Measurements from ENCODE around the gene ALDH1L1. TPM values are rescaled to one million over a fixed set of nuclear protein-coding genes. Genes with fewer than 3 reads are reported as not detected.
A peak's percentile ranks its signal among the peaks of the same experiment; 100 is the strongest.

Gene ALDH1L1
- total RNA-seq, 1 donor = under 0.01 TPM

DNA sequence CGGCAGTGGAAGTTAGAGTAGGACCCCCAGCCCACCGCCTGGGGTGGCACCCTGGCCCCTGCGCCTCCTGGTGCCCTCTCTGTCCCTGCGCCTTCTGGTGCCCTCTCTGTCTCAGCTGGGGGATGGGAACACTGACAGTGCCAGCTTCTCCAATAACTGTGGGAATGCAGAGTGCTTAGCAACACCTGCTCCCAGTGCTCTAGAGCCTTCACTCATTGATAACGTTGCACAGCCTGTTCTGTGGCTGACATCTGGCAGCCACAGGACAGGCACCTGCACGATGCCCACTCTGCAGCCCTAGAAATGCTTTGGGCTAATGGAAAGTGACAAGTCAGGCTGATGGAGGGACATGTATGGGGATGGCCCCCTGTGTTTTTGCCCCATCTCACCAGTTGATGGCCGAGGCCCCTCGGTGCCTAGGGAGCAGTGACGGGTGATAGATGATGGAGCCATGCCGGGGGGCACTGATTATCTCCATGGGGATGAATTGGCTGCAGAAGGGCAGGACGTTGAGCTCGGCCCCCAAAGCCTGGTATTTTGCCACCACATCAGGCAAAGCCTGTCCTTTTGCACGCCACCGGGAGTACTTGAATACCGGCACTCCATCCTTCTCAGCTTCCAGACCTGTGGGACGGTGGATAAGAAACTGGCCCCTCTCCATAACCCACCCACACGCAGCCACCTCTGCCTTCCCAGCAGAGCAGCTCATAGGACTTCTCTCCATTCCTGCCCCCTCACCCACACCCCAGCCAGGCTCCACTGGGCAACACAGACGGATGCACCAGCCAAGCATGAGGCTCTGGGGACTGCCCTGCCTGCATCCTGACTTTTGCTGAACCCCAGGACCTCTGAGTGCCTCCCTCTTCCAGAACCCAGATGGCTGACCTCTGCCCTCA, 22.1 kb downstream of the ALDH1L1 start:
- no peak overlapping the region for H3K27ac ChIP-seq (ENCODE audit: low read depth, low read length)
- no peak overlapping the region for H3K4me2 ChIP-seq (ENCODE audit: insufficient read depth, low read length)
- DNase-seq (ENCODE audit: insufficient read length, low spot score, missing footprints) = peak; percentile 38
- no peak overlapping the region for H2AFZ ChIP-seq (ENCODE audit: low read length)
- H3K4me1 ChIP-seq (ENCODE audit: insufficient read depth, low read length) = no peaks in the 10 kb centered on the region
- H3K27me3 ChIP-seq (ENCODE audit: insufficient read depth, low read length) = peaks cover 21% of the 10 kb centered on the region
- no peaks in the 10 kb centered on the region for H4K20me1 ChIP-seq (ENCODE audit: insufficient read depth, low read length)
- H3K9me3 ChIP-seq (ENCODE audit: low read depth, low read length) = no peaks in the 10 kb centered on the region
- H3K79me2 ChIP-seq (ENCODE audit: insufficient read depth, low read length) = no peaks in the 10 kb centered on the region
- H3K36me3 ChIP-seq (ENCODE audit: insufficient read depth, low read length) = no peaks in the 10 kb centered on the region
- TF ChIP-seq, protein P1, sequence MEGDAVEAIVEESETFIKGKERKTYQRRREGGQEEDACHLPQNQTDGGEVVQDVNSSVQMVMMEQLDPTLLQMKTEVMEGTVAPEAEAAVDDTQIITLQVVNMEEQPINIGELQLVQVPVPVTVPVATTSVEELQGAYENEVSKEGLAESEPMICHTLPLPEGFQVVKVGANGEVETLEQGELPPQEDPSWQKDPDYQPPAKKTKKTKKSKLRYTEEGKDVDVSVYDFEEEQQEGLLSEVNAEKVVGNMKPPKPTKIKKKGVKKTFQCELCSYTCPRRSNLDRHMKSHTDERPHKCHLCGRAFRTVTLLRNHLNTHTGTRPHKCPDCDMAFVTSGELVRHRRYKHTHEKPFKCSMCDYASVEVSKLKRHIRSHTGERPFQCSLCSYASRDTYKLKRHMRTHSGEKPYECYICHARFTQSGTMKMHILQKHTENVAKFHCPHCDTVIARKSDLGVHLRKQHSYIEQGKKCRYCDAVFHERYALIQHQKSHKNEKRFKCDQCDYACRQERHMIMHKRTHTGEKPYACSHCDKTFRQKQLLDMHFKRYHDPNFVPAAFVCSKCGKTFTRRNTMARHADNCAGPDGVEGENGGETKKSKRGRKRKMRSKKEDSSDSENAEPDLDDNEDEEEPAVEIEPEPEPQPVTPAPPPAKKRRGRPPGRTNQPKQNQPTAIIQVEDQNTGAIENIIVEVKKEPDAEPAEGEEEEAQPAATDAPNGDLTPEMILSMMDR (IDR thresholded peaks at IDR 0.05; ENCODE audit: extremely low read depth, low read depth, low read length) = no peak
- H3K4me3 ChIP-seq (ENCODE audit: insufficient read depth, low read length) = no peak overlapping the region

DNA sequence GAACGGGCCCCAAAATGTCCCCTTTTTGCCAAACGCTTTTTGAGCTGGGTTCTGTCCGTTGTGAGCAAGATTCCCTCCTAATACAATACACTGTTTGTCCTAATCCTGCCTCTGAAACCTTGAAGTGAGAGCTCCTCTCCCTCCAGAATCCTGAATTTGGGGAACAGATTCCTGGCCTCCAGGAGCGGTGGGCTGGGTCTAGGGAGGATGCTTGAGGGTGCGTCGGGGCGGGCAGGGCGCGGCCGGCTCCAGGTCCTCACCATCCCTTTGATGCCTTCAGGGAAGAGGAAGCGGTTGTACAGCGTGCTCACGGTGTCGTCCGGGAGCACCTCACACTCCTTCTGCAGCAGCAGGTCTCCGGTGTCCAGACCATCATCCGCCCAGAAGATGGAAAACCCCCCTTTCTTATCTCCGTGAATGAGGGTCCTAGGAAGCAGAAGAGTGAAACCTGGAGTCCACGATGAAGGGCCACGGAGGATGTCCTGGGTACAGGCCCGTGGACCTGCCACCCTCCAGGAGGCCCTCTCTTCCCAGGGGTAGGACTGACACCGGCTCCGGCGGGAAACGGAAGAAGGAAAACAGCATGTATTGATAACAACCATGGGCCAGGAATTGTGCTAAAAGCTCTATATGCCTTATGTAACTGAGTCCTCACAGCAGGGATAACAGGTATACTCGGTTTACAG, 23.2 kb downstream of the ALDH1L1 start:
- no peak overlapping the region for H2AFZ ChIP-seq (ENCODE audit: low read length)
- no peaks in the 10 kb centered on the region for H3K9me3 ChIP-seq (ENCODE audit: low read depth, low read length)
- H3K27ac ChIP-seq (ENCODE audit: low read depth, low read length) = no peak overlapping the region
- H3K4me3 ChIP-seq (ENCODE audit: insufficient read depth, low read length) = no peak overlapping the region
- peak; percentile 26 for DNase-seq (ENCODE audit: insufficient read length, low spot score, missing footprints)
- H3K4me1 ChIP-seq (ENCODE audit: insufficient read depth, low read length) = no peaks in the 10 kb centered on the region
- no peak overlapping the region for H3K4me2 ChIP-seq (ENCODE audit: insufficient read depth, low read length)
- H3K79me2 ChIP-seq (ENCODE audit: insufficient read depth, low read length) = no peaks in the 10 kb centered on the region
- H4K20me1 ChIP-seq (ENCODE audit: insufficient read depth, low read length) = no peaks in the 10 kb centered on the region
- TF ChIP-seq, protein P1 (IDR thresholded peaks at IDR 0.05; ENCODE audit: extremely low read depth, low read depth, low read length) = no peak
- peaks cover 12% of the 10 kb centered on the region for H3K27me3 ChIP-seq (ENCODE audit: insufficient read depth, low read length)
- no peaks in the 10 kb centered on the region for H3K36me3 ChIP-seq (ENCODE audit: insufficient read depth, low read length)

DNA sequence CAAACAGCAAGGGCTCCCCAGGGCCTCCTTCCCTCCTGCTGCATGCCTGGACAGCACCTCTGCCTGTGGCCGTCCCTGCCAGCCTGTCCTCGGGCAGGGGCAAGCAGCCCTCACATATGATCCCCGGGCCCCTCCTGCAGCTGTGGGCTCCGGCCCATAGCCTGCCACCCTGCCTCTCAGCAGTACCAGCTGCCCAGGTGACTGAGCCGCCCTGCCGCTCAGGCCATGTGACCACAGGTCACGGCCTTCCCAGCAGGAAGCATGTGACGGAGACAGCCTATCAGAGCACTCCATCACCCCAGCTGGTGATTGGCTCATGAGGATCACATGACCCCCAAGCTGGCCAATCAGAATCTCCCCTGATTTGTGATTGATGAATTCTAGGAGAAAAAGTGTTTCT, 23.9 kb downstream of the ALDH1L1 start:
- no peaks in the 10 kb centered on the region for H3K79me2 ChIP-seq (ENCODE audit: insufficient read depth, low read length)
- no peaks in the 10 kb centered on the region for H3K9me3 ChIP-seq (ENCODE audit: low read depth, low read length)
- peak; percentile 90 for DNase-seq (ENCODE audit: insufficient read length, low spot score, missing footprints)
- TF ChIP-seq, protein P1 (IDR thresholded peaks at IDR 0.05; ENCODE audit: extremely low read depth, low read depth, low read length) = no peak
- no peak overlapping the region for H3K4me2 ChIP-seq (ENCODE audit: insufficient read depth, low read length)
- H3K36me3 ChIP-seq (ENCODE audit: insufficient read depth, low read length) = no peaks in the 10 kb centered on the region
- peaks cover 12% of the 10 kb centered on the region for H3K27me3 ChIP-seq (ENCODE audit: insufficient read depth, low read length)
- no peaks in the 10 kb centered on the region for H3K4me1 ChIP-seq (ENCODE audit: insufficient read depth, low read length)
- no peak overlapping the region for H3K4me3 ChIP-seq (ENCODE audit: insufficient read depth, low read length)
- H3K27ac ChIP-seq (ENCODE audit: low read depth, low read length) = no peak overlapping the region
- H2AFZ ChIP-seq (ENCODE audit: low read length) = no peak overlapping the region
- H4K20me1 ChIP-seq (ENCODE audit: insufficient read depth, low read length) = no peaks in the 10 kb centered on the region

DNA sequence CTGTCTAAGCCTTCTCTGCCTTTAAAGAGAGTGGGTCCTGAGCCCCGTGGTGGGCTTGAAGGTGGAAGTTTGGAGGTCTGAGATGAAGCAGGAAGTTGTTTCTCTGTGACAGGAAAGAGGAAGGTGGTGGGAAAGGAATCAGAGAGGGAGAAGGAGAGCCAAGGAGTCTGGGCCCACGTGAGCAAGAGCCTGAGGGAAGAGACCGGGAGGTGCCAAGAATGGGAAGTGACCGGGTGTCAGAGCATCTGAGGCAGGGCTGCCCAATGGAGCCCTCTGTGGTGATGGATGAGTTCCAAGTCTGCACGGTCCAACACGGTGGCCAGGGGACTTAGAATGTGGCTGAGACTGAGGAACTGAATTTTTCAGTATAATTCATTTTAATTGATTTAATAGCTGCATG, 24.6 kb downstream of the ALDH1L1 start:
- peak; percentile 66 for DNase-seq (ENCODE audit: insufficient read length, low spot score, missing footprints)
- Histone ChIP-seq H4K20me1 (ENCODE audit: insufficient read depth, low read length) (no peaks in the 10 kb centered on the region), H3K4me1 (ENCODE audit: insufficient read depth, low read length) (no peaks in the 10 kb centered on the region), H3K9me3 (ENCODE audit: low read depth, low read length) (no peaks in the 10 kb centered on the region), H3K4me3 (ENCODE audit: insufficient read depth, low read length) (no peak overlapping the region), H3K36me3 (ENCODE audit: insufficient read depth, low read length) (no peaks in the 10 kb centered on the region), H3K79me2 (ENCODE audit: insufficient read depth, low read length) (no peaks in the 10 kb centered on the region), H3K27me3 (ENCODE audit: insufficient read depth, low read length) (peaks cover 15% of the 10 kb centered on the region), H3K4me2 (ENCODE audit: insufficient read depth, low read length) (no peak overlapping the region), H2AFZ (ENCODE audit: low read length) (no peak overlapping the region), H3K27ac (ENCODE audit: low read depth, low read length) (no peak overlapping the region)
- TF ChIP-seq, protein P1 (IDR thresholded peaks at IDR 0.05; ENCODE audit: extremely low read depth, low read depth, low read length) = no peak
